A549 (cell line): ENCODE measurements around the gene MMP10. TPM values are rescaled to one million over a fixed set of nuclear protein-coding genes. Genes with fewer than 3 reads are reported as not detected.

Experiments used
- ATAC-seq, 2 experiments: fragments of 200-7000 bp in 1 of 2; fragments of >200 bp in 1 of 2; cut with Nextera tagmentation in 1 of 2; cut with Tn5 transposase in 1 of 2; 3 replicates each; pipeline versions ENCODE4 v1.8.0 to v1.9.1; 2018 to 2020; ENCODE audit warnings: mild to moderate bottlenecking in 1 of 2, moderate library complexity in 1 of 2
- CTCF ChIA-PET: fragments of 300-600 bp; sonication (Branson Sonifier 250); formaldehyde crosslinking; extraction: SDS; loops from one replicate; lab custom pipeline; 2021; ENCODE audit warnings: antibody characterized with exemption, inconsistent platforms; lab: Yijun Ruan, JAX
- POLR2A ChIA-PET: fragments of 350-600 bp; formaldehyde crosslinking; extraction: SDS; loops from one replicate; lab custom pipeline; 2021; ENCODE audit warnings: antibody characterized with exemption, inconsistent platforms; lab: Yijun Ruan, JAX
- DNase-seq, 2 experiments: peaks; one replicate each; pipeline versions ENCODE4 v3.0.0 to v3.0.0-alpha.2; 2011 to 2016; ENCODE audit warnings: low read depth in 1 of 2, low spot score in 1 of 2
- FAIRE-seq: peaks from 2 replicates; lab custom pipeline; 2011; peaks lifted over from hg19 to GRCh38; lab: Jason Lieb, UNC
- H3K27ac ChIP-seq, 2 experiments: fragments of >200 bp; sonication (Bioruptor Twin); formaldehyde crosslinking; 3 replicates each; pipeline ENCODE4 v1.5.1; 2016 to 2017
- H3K4me1 ChIP-seq: fragments of >200 bp; sonication (Bioruptor Twin); formaldehyde crosslinking; 3 replicates; pipeline ENCODE4 v1.6.1; 2016
- H3K4me2 ChIP-seq: fragments of >200 bp; sonication (Bioruptor Twin); formaldehyde crosslinking; 3 replicates; pipeline ENCODE4 v1.6.1; 2016
- H3K4me3 ChIP-seq: fragments of >200 bp; sonication (Bioruptor Twin); formaldehyde crosslinking; 3 replicates; pipeline ENCODE4 v1.5.1; 2016
- H3K9me3 ChIP-seq: fragments of >200 bp; sonication (Bioruptor Twin); formaldehyde crosslinking; 3 replicates; pipeline ENCODE4 v1.6.1; 2016
- CBX8 ChIP-seq: fragments of 200-600 bp; sonication (generic); IDR thresholded peaks from 2 replicates; pipeline ENCODE4 v1.6.1; 2016
- CEBPB ChIP-seq, 2 experiments: fragments of >200 bp in 1 of 2; sonication (Bioruptor Twin) in 1 of 2; formaldehyde crosslinking in 1 of 2; IDR thresholded peaks; 2 replicates each; pipeline ENCODE4 v1.6.1; 2012 to 2016
- EHF ChIP-seq: fragments of 250-450 bp; sonication (Bioruptor Pico); IDR thresholded peaks from 2 replicates; pipeline ENCODE4 v1.5.0; 2020; ENCODE audit warnings: mild to moderate bottlenecking
- EHMT2 ChIP-seq: fragments of 200-600 bp; sonication (generic); IDR thresholded peaks from 2 replicates; pipeline ENCODE4 v1.6.1; 2016; ENCODE audit warnings: antibody characterized with exemption, low read depth, mild to moderate bottlenecking, moderate library complexity
- EP300 ChIP-seq, 2 experiments: fragments of >200 bp; sonication (Bioruptor Twin); formaldehyde crosslinking; IDR thresholded peaks; 2 replicates in 1 of 2; 3 replicates in 1 of 2; pipeline ENCODE4 v1.6.1; 2016 to 2017
- FOSB ChIP-seq: fragments of 250-450 bp; sonication (Bioruptor Pico); IDR thresholded peaks from 2 replicates; pipeline ENCODE4 v1.5.0; 2020; ENCODE audit warnings: mild to moderate bottlenecking, moderate library complexity
- GATA3 ChIP-seq: IDR thresholded peaks from 2 replicates; pipeline ENCODE4 v1.6.1; 2012; ENCODE audit warnings: borderline replicate concordance
- HEYL ChIP-seq: fragments of 250-450 bp; sonication (Bioruptor Pico); IDR thresholded peaks from 2 replicates; pipeline ENCODE4 v1.8.0; 2021; ENCODE audit warnings: mild to moderate bottlenecking, moderate library complexity
- HOXB5 ChIP-seq: fragments of 250-450 bp; sonication (Bioruptor Pico); IDR thresholded peaks from 2 replicates; pipeline ENCODE4 v1.5.0; 2020; ENCODE audit warnings: mild to moderate bottlenecking, moderate library complexity
- JUN ChIP-seq, 2 experiments: fragments of >200 bp; sonication (Bioruptor Twin); formaldehyde crosslinking; IDR thresholded peaks; 2 replicates in 1 of 2; 3 replicates in 1 of 2; pipeline ENCODE4 v1.6.1; 2016 to 2017
- MYC ChIP-seq: IDR thresholded peaks from 2 replicates; pipeline ENCODE4 v1.6.1; 2012; ENCODE audit warnings: mild to moderate bottlenecking, inconsistent platforms, low read length, improper control_type of control experiment, borderline replicate concordance
- PHF8 ChIP-seq: fragments of 200-600 bp; sonication (generic); IDR thresholded peaks from 2 replicates; pipeline ENCODE4 v1.6.1; 2016; ENCODE audit warnings: low read depth, mild to moderate bottlenecking, antibody characterized with exemption, moderate library complexity, borderline replicate concordance
- POLR2AphosphoS2 ChIP-seq: conservative IDR thresholded peaks from 2 replicates; pipeline ENCODE4 v1.6.1; 2012; ENCODE audit warnings: low read length, improper control_type of control experiment, inconsistent platforms
- RAD21 ChIP-seq, 2 experiments: fragments of >200 bp in 1 of 2; sonication (Bioruptor Twin) in 1 of 2; formaldehyde crosslinking in 1 of 2; IDR thresholded peaks in 1 of 2; conservative IDR thresholded peaks in 1 of 2; 2 replicates in 1 of 2; 3 replicates in 1 of 2; pipeline ENCODE4 v1.6.1; 2012 to 2018; ENCODE audit warnings: inconsistent platforms in 1 of 2
- RARB ChIP-seq: fragments of 250-450 bp; sonication (Bioruptor Pico); IDR thresholded peaks from 2 replicates; pipeline ENCODE4 v1.8.0; 2021; ENCODE audit warnings: mild to moderate bottlenecking, moderate library complexity
- ZC3H11A ChIP-seq: fragments of 450-650 bp; IDR thresholded peaks from 2 replicates; pipeline ENCODE4 v1.6.1; 2014; ENCODE audit warnings: antibody characterized with exemption, mild to moderate bottlenecking
- WGBS: methylation state at CpG from one replicate; pipeline ENCODE4 v1.1.6; 2017; ENCODE audit errors: missing lambda C conversion rate; 5-methylcytosine and 5-hydroxymethylcytosine counted together
- polyA plus RNA-seq, 4 experiments: library from polyadenylated mRNA; depleted of rRNA in 3 of 4; stranded (reverse); fragments of >200 nt; fragmentation: RNase III in 1 of 4; extraction: RNeasy Plus Mini Kit Qiagen cat#74134 plus additional on column Dnase treatment in 1 of 4; gene quantifications; 2 replicates in 3 of 4; 3 replicates in 1 of 4; pipeline ENCODE4 v1.2.3, GENCODE V29; 2011 to 2017
- TF ChIP-seq, protein P1 (sequence below): fragments of 200-600 bp; sonication (generic); IDR thresholded peaks from 2 replicates; pipeline ENCODE4 v1.6.1; 2016; ENCODE audit warnings: antibody characterized with exemption, mild to moderate bottlenecking, moderate library complexity
- TF ChIP-seq, protein P2 (sequence below): fragments of >200 bp; sonication (Bioruptor Twin); formaldehyde crosslinking; IDR thresholded peaks from 3 replicates; pipeline ENCODE4 v1.6.1; 2016
- TF ChIP-seq, protein P3 (sequence below): fragments of 450-650 bp; IDR thresholded peaks from 2 replicates; pipeline ENCODE4 v1.6.1; 2014; ENCODE audit warnings: antibody characterized with exemption
- TF ChIP-seq, protein P4 (sequence below): fragments of 150-350 bp; IDR thresholded peaks from 2 replicates; pipeline ENCODE4 v1.6.1; 2014; ENCODE audit warnings: low read depth, mild to moderate bottlenecking, low read length
- TF ChIP-seq, protein P5 (sequence below): fragments of >200 bp; sonication (Bioruptor Twin); formaldehyde crosslinking; IDR thresholded peaks from 3 replicates; pipeline ENCODE4 v1.5.1; 2016
- TF ChIP-seq, protein P6 (sequence below): fragments of >200 bp; sonication (Bioruptor Twin); formaldehyde crosslinking; IDR thresholded peaks from 2 replicates; pipeline ENCODE4 v1.6.1; 2016

Gene MMP10
- polyA plus RNA-seq, 2 of the 4 experiments (the other 2 are of a cell fraction) = 0.13 to 1.5 TPM

DNA sequence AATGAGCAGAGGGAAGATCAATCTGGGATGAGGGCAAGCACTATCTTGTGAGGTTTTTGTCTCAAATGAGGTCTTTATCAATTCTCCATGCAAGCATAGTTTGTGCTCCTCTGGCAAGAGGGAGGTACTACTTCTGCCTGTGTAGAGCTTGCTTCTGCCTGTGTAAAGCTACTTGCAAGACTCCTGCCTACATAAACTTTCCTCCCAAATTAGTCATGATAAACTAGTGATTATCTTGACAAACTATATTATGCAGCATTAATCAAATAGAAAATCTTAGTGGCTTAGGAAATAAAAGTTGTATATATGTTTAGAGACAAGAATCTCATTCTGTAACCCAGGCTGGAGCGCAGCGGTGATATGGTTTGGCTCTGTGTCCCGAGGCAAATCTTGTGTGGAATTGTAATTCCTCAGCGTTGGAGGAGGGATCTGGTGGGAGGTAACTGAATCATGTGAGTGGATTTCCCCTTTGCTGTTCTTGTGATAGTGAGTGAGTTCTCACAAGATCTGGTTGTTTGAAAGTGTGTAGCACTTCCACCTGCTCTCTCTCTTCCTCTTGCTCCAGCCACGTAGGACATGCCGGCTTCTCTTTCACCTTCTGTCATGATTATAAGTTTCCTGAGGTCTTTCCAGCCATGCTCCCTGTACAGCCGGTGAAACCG, 8.0 kb upstream of the MMP10 start:
- no peak for DNase-seq
- ATAC-seq = no peak
- no peak for TF ChIP-seq HOXB5 (CRISPR knock-in tag)
- no peak for TF ChIP-seq GATA3
- TF ChIP-seq, protein P1, sequence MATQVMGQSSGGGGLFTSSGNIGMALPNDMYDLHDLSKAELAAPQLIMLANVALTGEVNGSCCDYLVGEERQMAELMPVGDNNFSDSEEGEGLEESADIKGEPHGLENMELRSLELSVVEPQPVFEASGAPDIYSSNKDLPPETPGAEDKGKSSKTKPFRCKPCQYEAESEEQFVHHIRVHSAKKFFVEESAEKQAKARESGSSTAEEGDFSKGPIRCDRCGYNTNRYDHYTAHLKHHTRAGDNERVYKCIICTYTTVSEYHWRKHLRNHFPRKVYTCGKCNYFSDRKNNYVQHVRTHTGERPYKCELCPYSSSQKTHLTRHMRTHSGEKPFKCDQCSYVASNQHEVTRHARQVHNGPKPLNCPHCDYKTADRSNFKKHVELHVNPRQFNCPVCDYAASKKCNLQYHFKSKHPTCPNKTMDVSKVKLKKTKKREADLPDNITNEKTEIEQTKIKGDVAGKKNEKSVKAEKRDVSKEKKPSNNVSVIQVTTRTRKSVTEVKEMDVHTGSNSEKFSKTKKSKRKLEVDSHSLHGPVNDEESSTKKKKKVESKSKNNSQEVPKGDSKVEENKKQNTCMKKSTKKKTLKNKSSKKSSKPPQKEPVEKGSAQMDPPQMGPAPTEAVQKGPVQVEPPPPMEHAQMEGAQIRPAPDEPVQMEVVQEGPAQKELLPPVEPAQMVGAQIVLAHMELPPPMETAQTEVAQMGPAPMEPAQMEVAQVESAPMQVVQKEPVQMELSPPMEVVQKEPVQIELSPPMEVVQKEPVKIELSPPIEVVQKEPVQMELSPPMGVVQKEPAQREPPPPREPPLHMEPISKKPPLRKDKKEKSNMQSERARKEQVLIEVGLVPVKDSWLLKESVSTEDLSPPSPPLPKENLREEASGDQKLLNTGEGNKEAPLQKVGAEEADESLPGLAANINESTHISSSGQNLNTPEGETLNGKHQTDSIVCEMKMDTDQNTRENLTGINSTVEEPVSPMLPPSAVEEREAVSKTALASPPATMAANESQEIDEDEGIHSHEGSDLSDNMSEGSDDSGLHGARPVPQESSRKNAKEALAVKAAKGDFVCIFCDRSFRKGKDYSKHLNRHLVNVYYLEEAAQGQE = no peak
- no peak for TF ChIP-seq POLR2AphosphoS2
- TF ChIP-seq, protein P2, sequence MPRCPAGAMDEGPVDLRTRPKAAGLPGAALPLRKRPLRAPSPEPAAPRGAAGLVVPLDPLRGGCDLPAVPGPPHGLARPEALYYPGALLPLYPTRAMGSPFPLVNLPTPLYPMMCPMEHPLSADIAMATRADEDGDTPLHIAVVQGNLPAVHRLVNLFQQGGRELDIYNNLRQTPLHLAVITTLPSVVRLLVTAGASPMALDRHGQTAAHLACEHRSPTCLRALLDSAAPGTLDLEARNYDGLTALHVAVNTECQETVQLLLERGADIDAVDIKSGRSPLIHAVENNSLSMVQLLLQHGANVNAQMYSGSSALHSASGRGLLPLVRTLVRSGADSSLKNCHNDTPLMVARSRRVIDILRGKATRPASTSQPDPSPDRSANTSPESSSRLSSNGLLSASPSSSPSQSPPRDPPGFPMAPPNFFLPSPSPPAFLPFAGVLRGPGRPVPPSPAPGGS = no peak
- TF ChIP-seq HEYL = no peak
- TF ChIP-seq, protein P3, sequence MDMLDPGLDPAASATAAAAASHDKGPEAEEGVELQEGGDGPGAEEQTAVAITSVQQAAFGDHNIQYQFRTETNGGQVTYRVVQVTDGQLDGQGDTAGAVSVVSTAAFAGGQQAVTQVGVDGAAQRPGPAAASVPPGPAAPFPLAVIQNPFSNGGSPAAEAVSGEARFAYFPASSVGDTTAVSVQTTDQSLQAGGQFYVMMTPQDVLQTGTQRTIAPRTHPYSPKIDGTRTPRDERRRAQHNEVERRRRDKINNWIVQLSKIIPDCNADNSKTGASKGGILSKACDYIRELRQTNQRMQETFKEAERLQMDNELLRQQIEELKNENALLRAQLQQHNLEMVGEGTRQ = no peak
- no peak for TF ChIP-seq ZC3H11A
- TF ChIP-seq, protein P4, sequence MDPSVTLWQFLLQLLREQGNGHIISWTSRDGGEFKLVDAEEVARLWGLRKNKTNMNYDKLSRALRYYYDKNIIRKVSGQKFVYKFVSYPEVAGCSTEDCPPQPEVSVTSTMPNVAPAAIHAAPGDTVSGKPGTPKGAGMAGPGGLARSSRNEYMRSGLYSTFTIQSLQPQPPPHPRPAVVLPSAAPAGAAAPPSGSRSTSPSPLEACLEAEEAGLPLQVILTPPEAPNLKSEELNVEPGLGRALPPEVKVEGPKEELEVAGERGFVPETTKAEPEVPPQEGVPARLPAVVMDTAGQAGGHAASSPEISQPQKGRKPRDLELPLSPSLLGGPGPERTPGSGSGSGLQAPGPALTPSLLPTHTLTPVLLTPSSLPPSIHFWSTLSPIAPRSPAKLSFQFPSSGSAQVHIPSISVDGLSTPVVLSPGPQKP = no peak
- TF ChIP-seq PHF8 = no peak
- no peak for TF ChIP-seq JUN (IDR thresholded peaks at IDR 0.05)
- no peak for TF ChIP-seq CBX8
- TF ChIP-seq RARB (CRISPR knock-in tag) = no peak
- TF ChIP-seq, protein P5, sequence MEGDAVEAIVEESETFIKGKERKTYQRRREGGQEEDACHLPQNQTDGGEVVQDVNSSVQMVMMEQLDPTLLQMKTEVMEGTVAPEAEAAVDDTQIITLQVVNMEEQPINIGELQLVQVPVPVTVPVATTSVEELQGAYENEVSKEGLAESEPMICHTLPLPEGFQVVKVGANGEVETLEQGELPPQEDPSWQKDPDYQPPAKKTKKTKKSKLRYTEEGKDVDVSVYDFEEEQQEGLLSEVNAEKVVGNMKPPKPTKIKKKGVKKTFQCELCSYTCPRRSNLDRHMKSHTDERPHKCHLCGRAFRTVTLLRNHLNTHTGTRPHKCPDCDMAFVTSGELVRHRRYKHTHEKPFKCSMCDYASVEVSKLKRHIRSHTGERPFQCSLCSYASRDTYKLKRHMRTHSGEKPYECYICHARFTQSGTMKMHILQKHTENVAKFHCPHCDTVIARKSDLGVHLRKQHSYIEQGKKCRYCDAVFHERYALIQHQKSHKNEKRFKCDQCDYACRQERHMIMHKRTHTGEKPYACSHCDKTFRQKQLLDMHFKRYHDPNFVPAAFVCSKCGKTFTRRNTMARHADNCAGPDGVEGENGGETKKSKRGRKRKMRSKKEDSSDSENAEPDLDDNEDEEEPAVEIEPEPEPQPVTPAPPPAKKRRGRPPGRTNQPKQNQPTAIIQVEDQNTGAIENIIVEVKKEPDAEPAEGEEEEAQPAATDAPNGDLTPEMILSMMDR = no peak
- no peak for TF ChIP-seq EHF (CRISPR knock-in tag)
- TF ChIP-seq, all 56 proteins: peak for 0
- POLR2A ChIA-PET = no interaction called here
- Histone ChIP-seq H3K4me3 (no peak overlapping the region), H3K9me3 (no peaks in the 10 kb centered on the region), H3K27ac (no peak overlapping the region), H3K4me2 (no peak overlapping the region), H3K4me1 (no peaks in the 10 kb centered on the region)
- FAIRE-seq = no peak
- CTCF ChIA-PET = interaction anchor here (1.4 to 1.6 kb wide), 2 partner anchors 55 to 73 kb away, joined by 3 to 4 read pairs; no protein-coding TSS in a partner anchor
- 70% methylated on average over 8 of the region's 8 CpGs for WGBS

DNA sequence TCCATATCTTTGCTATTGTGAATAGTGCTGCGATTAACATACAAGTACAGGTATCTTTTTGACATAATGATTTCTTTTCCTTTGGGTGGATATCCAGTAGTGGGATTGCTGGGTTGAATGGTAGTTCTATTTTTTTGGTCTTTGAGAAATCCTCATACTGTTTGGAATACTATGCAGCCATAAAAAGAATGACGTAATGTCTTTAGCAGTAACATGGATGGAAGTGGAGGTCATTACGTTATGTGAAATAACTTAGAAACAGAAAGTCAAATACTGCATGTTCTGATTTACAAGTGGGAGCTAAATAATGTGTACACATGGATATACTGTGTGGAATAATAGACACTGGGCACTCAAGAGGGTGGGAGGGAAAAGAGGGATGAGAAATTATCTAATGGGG, 4.0 kb upstream of the MMP10 start:
- H3K4me1 ChIP-seq = peaks cover 12% of the 10 kb centered on the region
- H3K9me3 ChIP-seq = no peaks in the 10 kb centered on the region
- 74% methylated on average over 3 of the region's 3 CpGs for WGBS
- TF ChIP-seq, protein P6, sequence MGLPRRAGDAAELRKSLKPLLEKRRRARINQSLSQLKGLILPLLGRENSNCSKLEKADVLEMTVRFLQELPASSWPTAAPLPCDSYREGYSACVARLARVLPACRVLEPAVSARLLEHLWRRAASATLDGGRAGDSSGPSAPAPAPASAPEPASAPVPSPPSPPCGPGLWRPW = no peak
- no peak for TF ChIP-seq MYC
- TF ChIP-seq EHMT2 = no peak
- TF ChIP-seq GATA3 = no peak
- no peak for TF ChIP-seq CEBPB (IDR thresholded peaks at IDR 0.05)
- TF ChIP-seq RAD21 (conservative IDR thresholded peaks at IDR 0.05 in 1 of 2, IDR thresholded peaks at IDR 0.05 in 1 of 2) = no peak
- TF ChIP-seq, protein P2 = no peak
- no peak for TF ChIP-seq EP300 (IDR thresholded peaks at IDR 0.05)
- TF ChIP-seq FOSB (CRISPR knock-in tag) = no peak
- no peak overlapping the region for H3K4me2 ChIP-seq
- FAIRE-seq (no peak), DNase-seq (no peak), ATAC-seq (no peak)
- no peak overlapping the region for H3K27ac ChIP-seq
- CTCF ChIA-PET = interaction anchor here (1.3 kb wide), 1 partner anchor 157 kb away, joined by 4 read pairs; no protein-coding TSS in a partner anchor
- H3K4me3 ChIP-seq = no peak overlapping the region
- POLR2A ChIA-PET = no interaction called here
